GM12873 (cell line): ENCODE data around the gene PTPRG.

ENCODE experiments used
- CTCF ChIP-seq: IDR thresholded peaks from 2 replicates; pipeline ENCODE4 v1.5.1; 2012; ENCODE audit warnings: low read depth, mild to moderate bottlenecking, moderate library complexity, low read length, control low read depth; ENCODE audit not compliant: insufficient read depth; ENCODE audit errors: missing control alignments

Gene PTPRG

GRCh38 chr3:61687206-61687605 lies 125.8 kb downstream of the PTPRG start:
- TF ChIP-seq CTCF, result no peak

- no peak for TF ChIP-seq CTCF
Observed at GRCh38 chr3:61687663-61688306, 126.4 kb downstream of the PTPRG start.

GRCh38 chr3:61688307-61688984 lies 127.1 kb downstream of the PTPRG start:
- TF ChIP-seq CTCF, result no peak

- no peak for TF ChIP-seq CTCF
Observed at GRCh38 chr3:61690016-61690415, 128.6 kb downstream of the PTPRG start.

GRCh38 chr3:61691466-61691865 lies 130.1 kb downstream of the PTPRG start:
- no peak for TF ChIP-seq CTCF

GRCh38 chr3:61697301-61697700 lies 135.9 kb downstream of the PTPRG start:
- no peak for TF ChIP-seq CTCF

GRCh38 chr3:61699622-61700021 lies 138.3 kb downstream of the PTPRG start:
- no peak for TF ChIP-seq CTCF
